Neural progenitor cell (in vitro differentiated cells): ENCODE data around the gene INPP5E.

ENCODE experiments used
- CTCF ChIP-seq: fragments of 200-600 bp; sonication (generic); IDR thresholded peaks from 2 replicates; pipeline ENCODE4 v1.5.1; 2017; ENCODE audit warnings: antibody characterized with exemption, mild to moderate bottlenecking
- EZH2 ChIP-seq: fragments of 200-600 bp; sonication (generic); IDR thresholded peaks from 2 replicates; pipeline ENCODE4 v1.6.1; 2017; ENCODE audit warnings: antibody characterized with exemption, mild to moderate bottlenecking, moderate library complexity
- EZH2phosphoT487 ChIP-seq: fragments of 200-600 bp; sonication (generic); IDR thresholded peaks from 2 replicates; pipeline ENCODE4 v1.6.1; 2017; ENCODE audit warnings: antibody characterized with exemption

GRCh38 chr9:136410500-136411287 lies 29.0 kb downstream of the INPP5E start, which contains the start of the genes ENTR1 and PMPCA:
- TF ChIP-seq CTCF (no peak), EZH2 (peak; percentile 37), EZH2phosphoT487 (peak; percentile 23)
